Caco-2 (cell line): Measurements from ENCODE around the gene FPR1. TPM values are rescaled to one million over a fixed set of nuclear protein-coding genes. Genes with fewer than 3 reads are reported as not detected.

Experiments used
- BruUV-seq: library from RNA; stranded (reverse); fragments of 400-500 nt; replicated peaks from 2 replicates; lab custom pipeline; 2021; lab: Mats Ljungman, UMichigan
- CTCF ChIA-PET: fragments of 300-600 bp; sonication (Branson Sonifier 250); formaldehyde crosslinking; loops from one replicate; lab custom pipeline; 2022; ENCODE audit warnings: antibody characterized with exemption; lab: Charles Lee
- POLR2A ChIA-PET: fragments of 300-600 bp; sonication (Branson Sonifier 250); formaldehyde crosslinking; loops from one replicate; lab custom pipeline; 2022; ENCODE audit warnings: antibody characterized with exemption; lab: Charles Lee
- DNase-seq, 2 experiments: peaks; one replicate each; pipeline versions ENCODE4 v3.0.0 to v3.0.0-alpha.2; 2020 to 2022
- H3K27me3 ChIP-seq: replicated peaks from 2 replicates; pipeline ENCODE4 v1.6.0; 2011; ENCODE audit warnings: low read length; ENCODE audit not compliant: control insufficient read depth, insufficient read depth
- H3K36me3 ChIP-seq: 2 replicates; pipeline ENCODE4 v1.5.1; 2011; ENCODE audit warnings: low read length; ENCODE audit not compliant: control insufficient read depth, insufficient read depth
- H3K4me1 ChIP-seq: fragments of 250-450 bp; sonication (Bioruptor Pico); 2 replicates; pipeline ENCODE4 v1.5.1; 2020; ENCODE audit warnings: mild to moderate bottlenecking
- H3K4me3 ChIP-seq: 2 replicates; pipeline ENCODE4 v1.5.1; 2011; ENCODE audit warnings: low read depth, mild to moderate bottlenecking, control low read depth, low read length
- H3K9me3 ChIP-seq: fragments of 250-450 bp; sonication (Bioruptor Pico); 2 replicates; pipeline ENCODE4 v1.5.1; 2020; ENCODE audit warnings: mild to moderate bottlenecking, moderate library complexity
- H3K27ac Mint-ChIP-seq: one replicate; pipeline ENCODE4 v1.8.0; 2022; ENCODE audit warnings: mixed read lengths; ENCODE audit not compliant: unreplicated experiment
- H3K27me3 Mint-ChIP-seq: one replicate; pipeline ENCODE4 v1.8.0; 2022; ENCODE audit warnings: mixed read lengths; ENCODE audit not compliant: insufficient read depth, unreplicated experiment
- H3K36me3 Mint-ChIP-seq: one replicate; pipeline ENCODE4 v1.8.0; 2022; ENCODE audit warnings: mild to moderate bottlenecking, mixed read lengths; ENCODE audit not compliant: insufficient read depth, unreplicated experiment
- H3K4me1 Mint-ChIP-seq: one replicate; pipeline ENCODE4 v1.8.0; 2022; ENCODE audit warnings: low read depth, mixed read lengths; ENCODE audit not compliant: unreplicated experiment
- H3K4me3 Mint-ChIP-seq: one replicate; pipeline ENCODE4 v1.8.0; 2022; ENCODE audit warnings: mild to moderate bottlenecking, moderate library complexity, mixed read lengths; ENCODE audit not compliant: unreplicated experiment
- H3K9me3 Mint-ChIP-seq: one replicate; pipeline ENCODE4 v1.8.0; 2022; ENCODE audit warnings: mixed read lengths; ENCODE audit not compliant: unreplicated experiment
- intact Hi-C: fragments of 100-400 bp; cut with micrococcal nuclease; formaldehyde crosslinking; loops from one replicate; pipeline ENCODE4 v1.10.0; 2022; ENCODE audit not compliant: unreplicated experiment
- total RNA-seq: library from RNA; stranded (reverse); gene quantifications from 2 replicates; pipeline ENCODE4 v1.2.3, GENCODE V29; 2022
- TF ChIP-seq, protein P1 (sequence below), 2 experiments: fragments of 200-600 bp in 1 of 2; IDR thresholded peaks; 1 replicate in 1 of 2; 2 replicates in 1 of 2; pipeline versions ENCODE4 v1.5.1 to v1.8.0; 2011 to 2022; ENCODE audit warnings: antibody characterized with exemption in 1 of 2, control low read depth in 1 of 2, inconsistent platforms in 1 of 2, low read depth in 1 of 2, low read length in 1 of 2, mild to moderate bottlenecking in 1 of 2, moderate library complexity in 1 of 2; ENCODE audit not compliant: insufficient read depth in 1 of 2, severe bottlenecking in 1 of 2, unreplicated experiment in 1 of 2

The FPR1 gene
- total RNA-seq, 1 experiment from 2014 or later = not detected

DNA sequence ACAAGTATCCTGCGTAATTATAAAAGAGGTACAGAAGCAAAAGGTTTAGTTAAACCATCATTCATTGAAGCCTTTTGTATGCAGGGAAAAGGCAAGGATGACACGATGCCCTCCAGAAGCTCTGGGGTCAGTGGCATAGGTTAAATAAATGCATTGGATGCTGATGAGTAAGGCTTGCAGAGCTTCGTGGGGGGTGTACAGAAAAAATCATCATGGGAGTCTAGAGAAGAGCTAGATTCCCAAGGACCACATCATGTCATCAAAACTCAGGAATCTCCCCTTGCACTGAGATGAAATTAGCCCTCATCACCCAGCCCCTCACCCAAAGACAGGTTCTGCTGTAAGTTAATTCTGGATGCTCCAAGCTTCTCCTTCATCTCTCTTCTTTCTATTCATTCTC, 8.3 kb downstream of the FPR1 start:
- H3K36me3 ChIP-seq = no peaks in the 10 kb centered on the region
- BruUV-seq = no TSS peak
- no peaks in the 10 kb centered on the region; the same call in 1 of the 2 replicates for H3K27me3 ChIP-seq
- Mint-ChIP-seq H3K27me3 (peaks cover 2% of the 10 kb centered on the region), H3K27ac (no peak overlapping the region), H3K4me1 (no peaks in the 10 kb centered on the region), H3K9me3 (peaks cover 21% of the 10 kb centered on the region), H3K4me3 (no peak overlapping the region), H3K36me3 (no peaks in the 10 kb centered on the region)
- H3K4me3 ChIP-seq = no peak overlapping the region
- no peaks in the 10 kb centered on the region; the same call in none of the 2 replicates for H3K9me3 ChIP-seq
- CTCF ChIA-PET = interaction anchor here (0.7 kb wide), 1 partner anchor 34 kb away, joined by 3 read pairs; no protein-coding TSS in a partner anchor
- DNase-seq = no peak
- POLR2A ChIA-PET = no interaction called here
- intact Hi-C loops = no loop called here
- H3K4me1 ChIP-seq = no peaks in the 10 kb centered on the region
- TF ChIP-seq, protein P1, sequence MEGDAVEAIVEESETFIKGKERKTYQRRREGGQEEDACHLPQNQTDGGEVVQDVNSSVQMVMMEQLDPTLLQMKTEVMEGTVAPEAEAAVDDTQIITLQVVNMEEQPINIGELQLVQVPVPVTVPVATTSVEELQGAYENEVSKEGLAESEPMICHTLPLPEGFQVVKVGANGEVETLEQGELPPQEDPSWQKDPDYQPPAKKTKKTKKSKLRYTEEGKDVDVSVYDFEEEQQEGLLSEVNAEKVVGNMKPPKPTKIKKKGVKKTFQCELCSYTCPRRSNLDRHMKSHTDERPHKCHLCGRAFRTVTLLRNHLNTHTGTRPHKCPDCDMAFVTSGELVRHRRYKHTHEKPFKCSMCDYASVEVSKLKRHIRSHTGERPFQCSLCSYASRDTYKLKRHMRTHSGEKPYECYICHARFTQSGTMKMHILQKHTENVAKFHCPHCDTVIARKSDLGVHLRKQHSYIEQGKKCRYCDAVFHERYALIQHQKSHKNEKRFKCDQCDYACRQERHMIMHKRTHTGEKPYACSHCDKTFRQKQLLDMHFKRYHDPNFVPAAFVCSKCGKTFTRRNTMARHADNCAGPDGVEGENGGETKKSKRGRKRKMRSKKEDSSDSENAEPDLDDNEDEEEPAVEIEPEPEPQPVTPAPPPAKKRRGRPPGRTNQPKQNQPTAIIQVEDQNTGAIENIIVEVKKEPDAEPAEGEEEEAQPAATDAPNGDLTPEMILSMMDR (IDR thresholded peaks at IDR 0.05; ENCODE audit: insufficient read depth in 1 of 2, low read depth in 1 of 2, low read length in 1 of 2, severe bottlenecking in 1 of 2, unreplicated experiment in 1 of 2) = no peak

DNA sequence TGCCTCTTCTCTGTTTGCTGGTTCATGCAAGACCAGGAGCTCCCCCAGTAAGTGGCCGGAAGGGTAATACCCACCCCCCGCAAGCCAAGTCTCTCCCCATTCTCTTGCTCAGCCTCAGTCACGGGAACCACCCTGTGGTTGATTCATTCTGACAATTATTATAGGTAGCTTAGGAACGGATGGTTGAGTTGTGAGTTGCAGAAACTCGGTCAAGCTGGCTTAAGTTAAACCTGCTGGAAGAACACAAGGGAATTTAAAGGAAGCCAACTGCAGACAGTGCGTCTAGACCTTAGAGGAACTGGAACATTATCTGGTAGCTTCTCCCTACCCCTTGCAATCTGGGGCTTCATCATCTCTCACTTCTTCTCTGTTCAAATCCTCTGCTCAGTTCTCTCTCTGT, 8.9 kb downstream of the FPR1 start:
- DNase-seq = no peak
- no peak overlapping the region for H3K27ac Mint-ChIP-seq
- peaks cover 15% of the 10 kb centered on the region for H3K9me3 Mint-ChIP-seq
- Histone ChIP-seq H3K4me3 (no peak overlapping the region), H3K36me3 (no peaks in the 10 kb centered on the region), H3K4me1 (no peaks in the 10 kb centered on the region), H3K9me3 (no peaks in the 10 kb centered on the region; the same call in none of the 2 replicates), H3K27me3 (no peaks in the 10 kb centered on the region; the same call in 1 of the 2 replicates)
- TF ChIP-seq, protein P1 (IDR thresholded peaks at IDR 0.05; ENCODE audit: insufficient read depth in 1 of 2, low read depth in 1 of 2, low read length in 1 of 2, severe bottlenecking in 1 of 2, unreplicated experiment in 1 of 2) = no peak
- H3K4me1 Mint-ChIP-seq = no peaks in the 10 kb centered on the region
- no peak overlapping the region for H3K4me3 Mint-ChIP-seq
- ChIA-PET POLR2A (no interaction called here), CTCF (no interaction called here)
- BruUV-seq = no TSS peak
- intact Hi-C loops = no loop called here
- H3K36me3 Mint-ChIP-seq = no peaks in the 10 kb centered on the region
- peaks cover 2% of the 10 kb centered on the region for H3K27me3 Mint-ChIP-seq

DNA sequence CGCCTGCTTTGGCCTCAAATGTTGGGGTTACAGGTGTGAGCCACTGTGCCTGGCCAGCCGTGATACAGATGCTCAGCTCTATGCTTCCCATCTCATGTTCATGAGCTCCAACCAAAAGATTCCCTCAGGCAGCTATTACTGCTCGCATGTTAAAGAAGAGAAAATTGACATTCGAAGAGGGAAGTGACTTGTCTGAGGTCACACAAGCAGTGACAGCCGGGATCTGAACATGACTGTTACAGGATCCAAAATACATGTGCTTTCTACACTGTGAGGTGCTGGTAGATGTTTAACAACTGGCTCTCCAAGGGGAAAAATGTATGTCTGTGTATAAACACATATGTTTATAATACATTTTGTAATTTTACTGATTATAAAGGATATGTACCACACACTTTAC, 11.3 kb downstream of the FPR1 start:
- Histone ChIP-seq H3K4me1 (no peaks in the 10 kb centered on the region), H3K9me3 (no peaks in the 10 kb centered on the region; the same call in none of the 2 replicates), H3K4me3 (no peak overlapping the region), H3K36me3 (no peaks in the 10 kb centered on the region), H3K27me3 (no peaks in the 10 kb centered on the region; the same call in 1 of the 2 replicates)
- Mint-ChIP-seq H3K4me1 (no peaks in the 10 kb centered on the region), H3K36me3 (no peaks in the 10 kb centered on the region), H3K9me3 (peaks cover 4% of the 10 kb centered on the region), H3K27ac (no peak overlapping the region), H3K4me3 (no peak overlapping the region), H3K27me3 (peaks cover under 1% of the 10 kb centered on the region)
- BruUV-seq = no TSS peak
- intact Hi-C loops = no loop called here
- POLR2A ChIA-PET = no interaction called here
- CTCF ChIA-PET = no interaction called here
- no peak for DNase-seq
- TF ChIP-seq, protein P1 (IDR thresholded peaks at IDR 0.05; ENCODE audit: insufficient read depth in 1 of 2, low read depth in 1 of 2, low read length in 1 of 2, severe bottlenecking in 1 of 2, unreplicated experiment in 1 of 2) = no peak
